ENCODE data around the gene PTTG1. TPM values are rescaled to one million over a fixed set of nuclear protein-coding genes. Genes with fewer than 3 reads are reported as not detected.

PTTG1 gene
- total and polyA plus RNA-seq, 2 of the 8 experiments (the other 6 are each of a cell fraction or from before 2014, with no cell fraction given): 240 to 478 TPM

DNA sequence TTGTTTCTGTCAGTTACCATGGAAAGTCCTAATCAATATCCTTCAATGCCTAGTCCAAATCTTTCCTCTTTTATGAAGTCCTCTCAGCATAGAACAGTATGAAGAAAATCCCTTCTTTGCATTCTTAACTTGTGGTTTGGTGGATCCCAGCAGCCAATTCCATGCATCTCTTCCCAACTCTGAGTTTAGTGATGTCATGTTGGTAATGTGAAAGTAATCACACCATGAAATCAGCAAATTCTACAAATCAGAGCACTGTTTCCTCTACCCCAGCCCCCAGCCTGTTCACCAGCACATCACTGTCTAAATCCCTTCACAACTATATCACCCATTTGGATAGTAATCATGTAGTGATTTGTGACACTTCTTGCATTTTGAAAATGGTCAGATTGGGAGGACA is 46.5 kb upstream of the PTTG1 start:
- FAIRE-seq: no peak
- no peak for TF ChIP-seq CHD7 (IDR thresholded peaks at IDR 0.05; ENCODE audit: insufficient replicate concordance, low read length)

More for the DNA sequence above, 46.5 kb upstream of the PTTG1 start:
- Histone ChIP-seq H3K4me1 (replicated peaks in 1 of 4; ENCODE audit: control insufficient read depth in 3 of 4, insufficient read depth in 4 of 4, low read length in 3 of 4) (peaks cover 3 to 5% (median 4%) of the 10 kb centered on the region in 4 experiments; a peak in 4 of 7 replicates), H2AK5ac (ENCODE audit: low read depth, low read length) (no peak overlapping the region), H3K56ac (replicated peaks; ENCODE audit: insufficient read length, low read depth, low read length) (no peak overlapping the region), H3K14ac (ENCODE audit: insufficient read length) (no peak overlapping the region), H3K23ac (ENCODE audit: insufficient read length) (no peak overlapping the region), H4K8ac (ENCODE audit: extremely low read depth, insufficient read depth, low read length) (no peak overlapping the region), H3K4ac (replicated peaks; ENCODE audit: insufficient read length, low read depth, low read length) (no peak overlapping the region), H2BK15ac (ENCODE audit: low read length) (no peak overlapping the region), H4K5ac (ENCODE audit: insufficient read length, low read depth, low read length) (no peak overlapping the region), H3K9me3 (ENCODE audit: insufficient read depth in 2 of 2, low read depth in 1 of 2, low read length in 1 of 2) (no peaks in the 10 kb centered on the region), H3K27me3 (replicated peaks in 1 of 4; ENCODE audit: control insufficient read depth in 3 of 4, extremely low read depth in 1 of 4, insufficient read depth in 3 of 4, low read length in 3 of 4) (peaks cover 0 to 11% (median 10%) of the 10 kb centered on the region in 4 experiments; a peak in 6 of 7 replicates), H2AFZ (ENCODE audit: low read length) (no peak overlapping the region; the same call in 1 of the 2 replicates), H3K4me2 (ENCODE audit: insufficient read depth in 1 of 2, low read depth in 2 of 2, low read length in 2 of 2) (no peak overlapping the region), H3K23me2 (ENCODE audit: low read depth, low read length) (0 out of 2 replicates have a peak, but pooled peaks cover 4% of the 10 kb centered on the region), H4K20me1 (replicated peaks in 1 of 2; ENCODE audit: control insufficient read depth in 1 of 2, insufficient read depth in 2 of 2, low read length in 2 of 2) (no peaks in the 10 kb centered on the region), H3K36me3 (ENCODE audit: control insufficient read depth in 2 of 4, insufficient read depth in 4 of 4, low read length in 3 of 4) (no peaks in the 10 kb centered on the region), H2BK20ac (ENCODE audit: low read length) (no peak overlapping the region), H3K79me1 (ENCODE audit: low read depth, low read length) (no peaks in the 10 kb centered on the region), H2BK120ac (replicated peaks; ENCODE audit: low read depth, low read length) (no peak overlapping the region), H2BK5ac (ENCODE audit: low read depth, low read length) (no peak overlapping the region), H2BK12ac (ENCODE audit: low read depth, low read length) (no peak overlapping the region), H3K27ac (ENCODE audit: low read depth, low read length) (no peak overlapping the region), H3K79me2 (ENCODE audit: control insufficient read depth in 1 of 2, insufficient read depth in 2 of 2, low read length in 2 of 2) (no peaks in the 10 kb centered on the region), H4K91ac (replicated peaks; ENCODE audit: insufficient read length, low read length) (no peak overlapping the region), H3K18ac (ENCODE audit: extremely low read depth, low read length) (no peak overlapping the region), H3K9ac (replicated peaks in 1 of 4; ENCODE audit: extremely low read depth in 1 of 4, low read depth in 3 of 4, low read length in 3 of 4) (no peak overlapping the region), H3K4me3 (ENCODE audit: extremely low read depth in 1 of 4, insufficient read depth in 2 of 4, low read depth in 3 of 4, low read length in 4 of 4) (no peak overlapping the region)
- ChIA-PET CTCF (ENCODE audit: partially characterized antibody) (interaction anchor here (0.6 to 2.9 kb wide), 2 partner anchors 14 to 85 kb away, joined by 3 to 13 read pairs; no protein-coding TSS in a partner anchor), POLR2A (ENCODE audit: partially characterized antibody) (no interaction called here)
- DNase-seq (ENCODE audit: low read depth in 1 of 2, low spot score in 2 of 2): no peak
